Measurements from ENCODE around the gene SHROOM1.

GRCh38 chr5:132877466-132877865 is 47.0 kb upstream of the SHROOM1 start:
- TF ChIP-seq GATA2 (IDR thresholded peaks at IDR 0.05; ENCODE audit: low read depth, low read length) (no peak), GATA3 (IDR thresholded peaks at IDR 0.05; ENCODE audit: low read depth, low read length) (no peak)
